Frontal cortex (tissue), 4 donors: ENCODE data around the gene FAM149A. TPM values are rescaled to one million over a fixed set of nuclear protein-coding genes. Genes with fewer than 3 reads are reported as not detected.

Experiments used
- DNase-seq, 2 donors: peaks; one replicate each; pipeline ENCODE4 v3.0.0; 2012; ENCODE audit warnings: low spot score in 2 of 2
- FAIRE-seq: peaks from 2 replicates; lab custom pipeline; 2012; peaks lifted over from hg19 to GRCh38; lab: Jason Lieb, UNC
- total RNA-seq: library from RNA; depleted of rRNA; stranded (reverse); fragments of >200 nt; gene quantifications from one replicate; pipeline ENCODE4 v1.2.3, GENCODE V29; 2014
- donor health status: control.
- donor health status: control.
- donor health status: control.

FAM149A gene
- total RNA-seq, 1 donor from 2014 or later, result 31.0 TPM

DNA sequence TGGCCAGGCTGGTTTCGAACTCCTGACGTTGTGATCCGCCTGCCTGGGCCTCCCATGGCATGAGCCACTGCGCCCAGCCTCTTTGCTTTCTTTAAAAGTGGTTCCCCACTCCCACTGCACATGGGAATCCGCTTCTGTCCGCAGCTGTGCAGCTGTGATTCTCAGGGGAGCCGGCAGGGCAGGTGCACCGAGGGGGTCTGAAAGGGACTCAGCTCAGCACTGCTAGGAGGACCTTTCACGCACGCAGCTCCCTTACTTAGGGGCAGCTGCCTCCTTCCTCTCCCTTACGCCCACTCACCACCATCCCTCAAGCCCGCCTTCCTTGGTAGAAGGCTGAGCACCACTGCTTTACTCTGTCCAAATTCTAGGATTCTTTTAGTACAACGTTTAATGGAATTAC is 46.4 kb downstream of the FAM149A start:
- FAIRE-seq, result no peak
- DNase-seq, result no peak

DNA sequence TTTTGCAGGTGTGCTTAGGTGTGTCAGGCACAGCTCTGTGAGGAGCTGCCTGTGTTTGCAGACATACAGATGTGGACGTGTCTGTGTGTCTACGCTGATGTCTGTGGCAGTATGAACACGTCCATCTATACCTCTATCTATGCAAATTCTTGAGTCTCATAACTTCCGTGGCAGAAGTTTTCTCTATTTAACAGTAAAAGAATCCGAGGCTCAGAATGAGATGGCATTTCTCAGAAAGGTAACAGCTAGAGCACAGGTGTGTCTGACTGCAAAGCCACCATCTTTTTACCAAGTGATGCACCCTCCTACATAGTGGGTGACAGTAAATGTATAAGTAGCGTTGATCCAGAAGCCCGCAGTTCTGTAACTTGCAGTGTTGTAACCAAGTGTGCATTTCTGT is 47.0 kb downstream of the FAM149A start:
- FAIRE-seq (no peak), DNase-seq (no peak)

GRCh38 chr4:186158021-186158813 is 53.7 kb downstream of the FAM149A start:
- DNase-seq (no peak), FAIRE-seq (no peak)

DNA sequence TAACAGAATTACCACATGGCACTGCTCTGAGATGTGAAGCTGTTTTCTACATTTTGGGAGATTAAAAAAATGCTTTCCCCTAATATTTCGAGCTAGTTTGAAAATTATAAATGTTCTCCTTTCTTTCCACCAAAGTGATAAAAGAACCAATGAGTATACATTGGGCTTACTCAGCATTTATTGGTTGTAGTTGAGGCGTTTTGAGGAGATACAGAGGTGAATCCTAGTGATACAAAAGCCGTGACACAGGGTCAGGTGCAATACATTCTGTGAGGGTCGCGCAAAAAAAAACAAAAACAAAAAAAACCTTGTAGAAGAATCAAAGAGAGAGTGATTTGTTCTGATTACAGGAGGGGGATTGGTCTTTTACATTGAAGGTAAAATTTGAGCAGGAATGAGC is 54.5 kb downstream of the FAM149A start:
- DNase-seq (no peak), FAIRE-seq (no peak)

GRCh38 chr4:186159613-186160012 is 55.1 kb downstream of the FAM149A start:
- no peak for FAIRE-seq

DNA sequence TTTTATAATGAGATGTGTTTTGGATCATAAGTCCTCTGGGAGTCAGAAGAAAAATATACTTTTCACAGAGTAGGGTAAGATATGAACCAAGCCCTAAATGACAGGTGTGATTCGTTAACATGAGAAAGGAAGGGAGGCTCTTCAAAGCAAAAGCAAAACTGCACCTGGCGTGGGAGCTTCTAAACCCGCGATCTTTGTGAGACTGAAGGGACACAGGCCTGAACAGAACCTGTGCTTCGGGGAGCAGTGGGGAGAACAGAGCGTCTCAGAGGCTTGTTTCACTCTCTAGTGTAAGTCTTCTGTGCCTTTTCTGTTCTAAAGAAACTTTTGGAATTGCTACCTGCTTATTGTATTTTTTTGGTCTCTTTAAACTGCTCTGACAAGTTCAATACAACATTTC is 56.6 kb downstream of the FAM149A start:
- no peak for FAIRE-seq
- DNase-seq, result no peak

More at GRCh38 chr4:186159613-186160012, 55.1 kb downstream of the FAM149A start:
- no peak for DNase-seq

DNA sequence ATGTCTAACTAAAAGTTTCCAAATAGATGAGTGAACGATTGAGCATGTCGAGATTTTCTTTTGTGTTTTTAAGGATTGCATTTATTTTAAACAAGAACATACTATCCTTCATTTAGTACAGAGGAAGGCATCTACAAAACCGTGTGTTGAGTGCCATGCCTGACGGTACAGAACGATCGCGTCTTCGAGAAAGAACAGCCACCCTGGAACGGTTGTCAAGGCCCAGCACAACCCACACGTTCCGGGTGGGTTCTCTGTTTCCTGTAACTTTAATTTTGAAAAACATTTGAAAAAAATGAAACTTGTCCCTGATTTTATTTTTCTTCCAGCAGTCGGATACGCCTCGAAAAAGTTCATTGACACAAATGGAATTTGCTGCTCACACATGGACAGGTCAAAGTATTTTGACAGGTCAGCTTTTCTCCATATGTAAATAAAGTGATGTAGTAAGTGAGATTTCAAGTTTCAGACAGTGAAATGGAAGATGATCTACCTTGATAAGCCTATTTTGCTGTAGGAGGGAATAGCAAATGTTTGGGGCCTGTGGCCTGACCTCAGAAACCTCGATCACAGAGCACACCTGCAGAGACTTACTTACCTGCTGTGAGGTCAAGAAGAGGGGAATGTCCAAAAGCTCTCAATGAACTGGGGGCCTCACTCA is 62.5 kb downstream of the FAM149A start:
- FAIRE-seq, result no peak
- DNase-seq, result no peak

- FAIRE-seq, result no peak
- no peak for DNase-seq
These were observed 63.1 kb downstream of the FAM149A start for GRCh38 chr4:186167605-186168004.

DNA sequence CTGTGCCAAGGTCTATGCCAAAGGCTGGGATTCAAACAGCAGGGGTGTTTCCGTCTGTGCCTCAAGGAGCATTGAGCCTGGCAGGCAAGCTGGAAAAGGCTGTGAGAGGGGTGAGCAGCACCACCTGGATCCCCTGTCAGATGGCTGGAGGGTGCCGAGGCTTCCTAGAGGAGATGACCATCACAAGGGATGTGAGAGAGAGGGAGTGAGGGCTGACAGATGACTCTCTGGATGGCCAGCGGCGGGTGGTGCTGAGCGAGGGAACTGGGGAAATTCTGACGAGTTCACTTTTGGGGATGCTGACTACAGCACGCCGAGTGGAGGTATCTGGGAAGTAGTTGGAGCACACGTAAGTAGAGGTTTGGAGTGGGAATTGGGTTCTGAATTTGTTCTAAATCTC is 64.2 kb downstream of the FAM149A start:
- no peak for FAIRE-seq
- no peak for DNase-seq

DNA sequence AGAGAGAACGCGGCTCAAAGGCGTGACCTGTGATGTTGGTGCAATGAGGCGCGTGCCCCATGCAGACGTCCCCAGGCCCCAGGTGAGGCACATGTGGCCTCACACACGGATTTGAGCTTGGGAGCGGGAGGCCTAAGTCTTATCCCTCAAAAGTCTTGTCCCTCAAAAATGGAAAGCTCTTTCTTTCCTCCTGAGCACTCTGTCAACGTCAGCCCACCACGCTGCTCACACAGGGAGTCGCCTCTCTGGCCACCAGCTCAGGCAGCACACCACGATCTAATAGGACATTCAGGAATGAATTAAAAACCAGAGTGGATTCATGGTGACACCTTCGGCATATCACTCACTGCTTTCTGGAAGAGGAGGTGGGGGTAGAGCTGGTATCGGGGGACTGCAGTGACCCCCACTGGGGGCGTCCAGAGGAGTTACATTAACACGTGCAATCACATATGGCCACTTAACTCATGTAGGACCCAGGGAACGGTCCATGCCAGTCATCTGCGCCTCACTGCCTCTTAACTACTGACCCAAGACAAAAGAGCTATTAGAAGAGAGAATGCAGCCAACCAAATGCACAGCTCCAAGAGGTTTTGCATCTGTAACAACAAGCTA is 64.9 kb downstream of the FAM149A start:
- FAIRE-seq, result no peak
- no peak for DNase-seq

- DNase-seq (no peak), FAIRE-seq (no peak)
These were observed 65.7 kb downstream of the FAM149A start for GRCh38 chr4:186169945-186170802.

DNA sequence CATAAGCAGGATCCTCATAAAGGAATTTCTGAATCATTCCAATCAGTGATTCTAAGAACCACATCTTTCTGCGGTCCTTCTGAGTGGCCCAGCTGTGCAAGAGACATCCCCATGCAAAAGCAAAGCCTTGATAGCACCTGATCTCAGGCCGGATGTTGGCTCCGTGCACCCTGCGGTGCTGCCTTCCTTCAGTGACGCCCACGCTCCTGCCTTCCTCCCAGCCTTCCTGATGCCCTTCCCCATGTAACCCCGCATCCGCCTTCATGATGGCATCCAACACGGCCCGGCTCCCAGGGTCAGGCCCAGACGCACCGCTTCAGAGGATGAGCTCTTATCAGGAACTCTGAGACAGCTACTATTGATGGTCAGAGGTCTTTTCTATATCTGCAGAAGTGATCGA is 66.5 kb downstream of the FAM149A start:
- FAIRE-seq (no peak), DNase-seq (no peak)

GRCh38 chr4:186172546-186172945 is 68.0 kb downstream of the FAM149A start:
- FAIRE-seq (no peak), DNase-seq (no peak)

DNA sequence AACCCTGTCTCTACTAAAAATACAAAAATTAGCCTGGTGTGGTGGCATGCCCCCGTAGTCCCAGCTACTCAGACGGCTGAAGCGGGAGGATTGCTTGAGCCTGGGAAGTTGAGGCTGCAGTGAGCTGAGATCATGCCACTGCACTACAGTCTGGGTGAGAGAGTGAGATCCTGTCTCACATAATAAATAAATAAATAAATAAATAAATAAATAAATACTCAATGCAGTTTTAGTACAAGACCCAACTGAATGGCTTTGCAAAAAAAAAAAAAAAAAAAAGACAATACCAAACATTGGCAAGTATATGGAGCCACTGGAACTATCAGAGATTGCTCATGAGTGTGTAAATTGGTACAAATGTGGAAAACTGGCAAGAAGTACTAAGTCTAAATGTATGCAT is 83.6 kb downstream of the FAM149A start:
- no peak for DNase-seq
- no peak for FAIRE-seq

GRCh38 chr4:186189656-186190055 is 85.2 kb downstream of the FAM149A start:
- DNase-seq (no peak), FAIRE-seq (no peak)

DNA sequence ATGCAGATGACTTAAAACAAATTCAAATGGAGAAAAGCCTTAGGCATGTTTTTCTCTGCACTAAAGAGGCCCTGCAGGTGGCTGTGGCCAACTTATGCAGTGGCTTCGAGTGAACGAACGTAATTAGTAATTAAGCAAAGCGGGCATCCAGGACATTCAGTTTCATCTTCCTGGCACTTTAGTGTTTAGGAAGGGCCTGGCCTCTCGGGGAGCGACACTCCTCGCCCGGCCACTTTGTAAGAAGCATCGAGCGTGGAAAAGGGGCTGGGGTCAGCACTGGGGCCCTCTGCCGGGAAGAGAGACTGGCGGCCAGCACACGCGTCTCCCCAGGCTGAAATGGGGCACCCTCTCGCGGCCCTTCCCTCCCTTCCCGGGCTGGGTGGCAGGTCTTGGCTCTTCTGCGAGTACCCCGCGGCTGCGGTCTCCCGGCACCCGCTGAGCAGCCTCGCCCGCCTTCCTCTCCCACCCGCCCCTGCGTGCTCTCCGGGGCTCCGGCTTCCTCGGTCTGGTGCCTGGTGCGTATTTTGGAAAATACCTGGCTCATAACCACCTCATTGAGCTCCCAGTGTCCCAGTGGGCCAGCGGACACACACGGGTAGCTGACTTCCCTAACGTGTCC is 86.2 kb downstream of the FAM149A start:
- DNase-seq, result peak in 1 of 2 donors; percentile 63
- no peak for FAIRE-seq

GRCh38 chr4:186191200-186192065 is 86.9 kb downstream of the FAM149A start, which contains the start of gene CYP4V2:
TSS of gene CYP4V2 (plus strand) at chr4:186191567. CDS start at chr4:186191824, 257 bp downstream.
- DNase-seq (peak; percentile 77 to 85), FAIRE-seq (no peak)

DNA sequence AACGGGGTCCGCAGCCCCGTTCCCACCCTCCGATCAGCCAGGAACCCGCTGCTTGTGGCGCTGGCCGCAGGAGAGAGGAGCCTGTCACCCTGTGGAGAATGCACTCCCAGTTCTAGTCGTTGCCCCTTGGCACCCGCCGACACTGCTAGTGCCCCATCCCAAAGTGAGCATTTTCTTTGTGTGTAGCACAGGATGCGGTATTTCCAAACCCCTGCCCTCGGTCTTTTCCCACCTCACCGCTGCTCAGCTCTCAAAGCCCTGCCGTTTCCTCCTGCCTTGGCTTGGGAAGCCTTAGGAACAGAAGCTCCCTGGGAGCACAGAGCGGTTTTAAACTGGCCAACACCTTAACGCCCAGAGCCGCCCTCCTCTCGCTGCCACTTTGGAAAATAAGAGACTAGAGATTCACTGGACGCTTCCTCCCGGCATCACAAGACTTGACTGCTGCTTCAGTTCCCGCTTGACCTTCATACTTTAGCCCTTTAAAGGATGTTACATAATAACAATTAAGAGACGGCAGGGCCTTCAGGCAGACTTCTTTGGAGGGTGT is 87.6 kb downstream of the FAM149A start:
- FAIRE-seq, result no peak
- DNase-seq, result peak; percentile 35 to 52
